Hypothalamus (tissue), 51 donors: ENCODE data around the gene CADM1.

Experiments used
- DNase-seq, 51 donors: peaks; one replicate each; lab custom pipeline; 2025; lab: John Stamatoyannopoulos, UW

CADM1 gene

DNA sequence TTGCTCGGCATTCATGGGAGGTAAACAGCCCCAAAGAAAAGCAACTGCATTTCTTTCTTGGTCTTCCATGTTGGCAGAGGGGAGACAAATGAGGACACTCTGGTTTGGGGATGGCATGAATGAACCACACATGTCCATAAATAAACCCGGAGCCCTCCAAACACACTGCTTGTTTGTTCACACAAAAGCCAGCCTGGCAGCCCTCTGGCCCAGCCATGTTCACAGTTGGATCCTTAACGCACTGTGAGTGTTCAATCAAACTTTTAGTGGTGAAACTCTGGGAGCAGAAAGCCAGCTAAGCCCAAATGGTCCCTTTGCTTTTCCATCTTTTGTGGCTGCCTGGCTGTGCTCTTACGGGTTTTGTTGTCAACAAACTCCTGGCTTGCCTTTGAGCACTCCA is 336.8 kb downstream of the CADM1 start:
- peak in 1 of 51 donors; percentile 50 for DNase-seq

DNA sequence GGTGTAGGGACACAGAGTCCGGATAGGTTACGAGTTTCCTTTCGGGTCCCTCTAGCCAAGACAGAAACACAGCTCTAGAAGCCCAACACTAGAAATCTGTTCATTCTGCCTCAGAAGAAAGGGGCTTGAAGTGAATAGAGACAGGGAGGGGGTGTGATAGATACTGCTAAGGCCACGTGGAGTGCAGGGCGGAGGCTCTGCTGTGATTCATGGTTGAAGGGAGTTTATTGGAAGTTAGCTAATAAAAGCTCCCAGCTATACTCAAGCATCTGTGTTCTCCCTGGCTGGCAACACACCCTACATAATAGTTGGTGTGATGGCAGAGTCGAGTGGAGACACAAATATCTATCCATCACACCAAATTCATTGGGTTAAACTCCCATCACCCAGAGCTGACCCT is 337.4 kb downstream of the CADM1 start:
- DNase-seq, result peak in 2 of 51 donors; percentile 22 to 43

DNA sequence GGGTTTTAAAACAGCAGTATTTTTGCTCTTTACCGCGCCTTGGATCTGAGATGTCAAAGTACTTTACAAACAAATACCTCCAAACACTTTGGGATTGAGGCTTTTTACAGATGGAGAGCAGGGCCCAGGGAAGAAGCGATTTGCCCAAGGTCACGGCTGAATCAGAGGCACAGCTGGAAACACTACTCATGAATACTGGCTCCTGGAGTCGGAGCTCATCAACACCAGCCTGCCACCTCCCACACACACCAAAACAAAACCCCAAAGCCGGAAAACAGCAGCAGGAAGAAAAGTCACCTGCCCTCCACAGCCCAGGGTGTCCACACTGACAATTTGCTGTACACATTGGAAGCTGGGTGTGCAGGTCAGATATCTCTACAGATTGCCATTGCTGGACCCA is 339.4 kb downstream of the CADM1 start:
- DNase-seq, result no peak

DNA sequence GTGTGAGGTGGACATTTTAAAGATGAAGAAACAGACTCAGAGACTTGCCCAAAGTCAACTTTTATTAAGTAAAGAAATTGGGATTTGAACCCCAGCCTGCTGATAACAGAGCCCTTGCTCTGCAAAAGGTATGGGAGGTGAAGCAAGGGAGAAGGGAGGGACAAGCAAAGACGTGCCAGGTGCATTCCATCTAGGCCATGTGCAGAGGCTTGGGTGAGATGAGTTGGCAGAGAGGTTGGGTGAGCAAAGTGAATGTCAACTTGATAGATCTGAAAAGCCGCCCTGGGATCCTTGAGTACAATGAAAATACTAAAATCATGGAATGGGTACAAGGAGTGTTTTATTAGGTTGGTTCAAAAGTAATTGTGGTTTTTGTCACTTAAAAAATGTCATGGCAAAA is 341.3 kb downstream of the CADM1 start:
- no peak for DNase-seq

DNA sequence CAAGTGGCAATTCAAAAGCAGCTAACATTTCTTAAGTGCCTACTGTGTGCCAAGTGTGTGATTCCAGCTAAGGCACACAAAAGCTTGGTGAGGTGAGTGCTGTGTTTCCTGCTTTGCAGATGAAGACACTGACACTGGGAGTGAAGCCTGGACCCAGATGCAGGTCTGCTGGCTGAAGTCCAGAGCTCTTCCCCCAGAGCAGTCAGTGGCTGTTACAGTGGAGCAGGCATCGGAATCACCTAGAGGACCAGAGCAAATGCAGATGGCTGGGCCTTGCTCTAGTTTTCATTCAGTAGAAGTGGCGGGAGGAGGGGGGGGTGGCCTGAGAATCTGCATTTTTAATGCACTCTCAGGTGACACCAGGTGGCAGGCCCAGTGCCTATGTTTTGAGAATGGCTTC is 342.3 kb downstream of the CADM1 start:
- DNase-seq, result no peak

DNA sequence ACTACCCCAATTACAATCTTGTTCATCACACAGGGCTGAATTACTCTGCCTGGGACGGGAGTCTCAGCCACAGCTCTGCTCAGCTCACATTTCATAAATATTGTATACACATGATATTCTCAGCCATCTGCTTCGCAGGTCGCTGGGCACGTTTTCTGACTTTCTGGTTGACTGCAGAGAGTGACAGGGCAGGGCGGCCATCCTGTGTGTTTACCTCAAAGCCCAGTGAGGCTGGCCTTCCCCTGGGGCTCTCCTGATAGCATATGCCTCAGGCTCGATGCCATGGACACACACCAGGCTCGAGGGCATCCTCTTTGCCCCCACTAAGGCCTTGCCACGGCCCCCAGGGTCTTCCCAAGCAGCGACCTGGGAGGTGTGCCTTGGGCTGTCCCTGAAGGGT is 345.0 kb downstream of the CADM1 start:
- DNase-seq, result no peak

DNA sequence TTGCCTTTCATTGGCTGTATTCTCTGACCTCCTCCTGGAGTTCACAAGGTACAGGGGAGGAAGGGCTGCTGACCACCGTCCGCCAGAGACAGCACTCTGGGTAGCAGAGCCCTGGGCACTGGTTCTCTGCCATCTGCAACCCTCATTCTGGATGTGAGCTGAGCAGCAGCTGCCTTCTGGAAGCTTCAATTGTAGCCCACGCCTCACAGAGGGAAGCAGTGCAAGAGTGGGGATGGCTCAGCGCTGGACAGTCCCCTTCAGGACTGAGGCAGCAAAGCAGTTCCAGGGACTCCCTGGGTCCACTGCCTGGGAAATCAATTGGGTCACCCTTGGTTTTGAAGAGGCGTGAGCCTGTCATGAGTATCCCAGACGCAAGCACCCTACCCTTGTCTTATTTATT is 346.2 kb downstream of the CADM1 start:
- no peak for DNase-seq

DNA sequence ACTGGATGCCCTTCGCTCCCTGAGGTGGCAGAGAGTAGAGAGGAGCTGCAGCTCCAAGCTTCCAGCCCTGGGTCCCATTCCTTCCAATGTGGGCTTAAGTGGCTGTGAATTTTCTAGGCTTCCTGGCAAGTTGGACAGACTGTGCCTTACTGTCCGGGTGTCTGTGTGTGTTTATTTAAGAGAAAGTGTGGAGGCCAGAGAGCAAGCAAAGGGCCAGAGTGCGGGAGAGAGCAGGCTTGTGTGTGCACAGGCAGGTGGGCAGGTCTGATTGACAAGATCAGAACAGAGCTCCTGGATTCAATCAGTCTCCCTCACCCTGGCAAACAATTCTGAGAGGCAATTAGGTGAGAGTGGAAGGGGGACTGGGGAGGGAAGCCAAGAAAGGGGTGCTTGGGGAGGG is 347.0 kb downstream of the CADM1 start:
- DNase-seq, result no peak

DNA sequence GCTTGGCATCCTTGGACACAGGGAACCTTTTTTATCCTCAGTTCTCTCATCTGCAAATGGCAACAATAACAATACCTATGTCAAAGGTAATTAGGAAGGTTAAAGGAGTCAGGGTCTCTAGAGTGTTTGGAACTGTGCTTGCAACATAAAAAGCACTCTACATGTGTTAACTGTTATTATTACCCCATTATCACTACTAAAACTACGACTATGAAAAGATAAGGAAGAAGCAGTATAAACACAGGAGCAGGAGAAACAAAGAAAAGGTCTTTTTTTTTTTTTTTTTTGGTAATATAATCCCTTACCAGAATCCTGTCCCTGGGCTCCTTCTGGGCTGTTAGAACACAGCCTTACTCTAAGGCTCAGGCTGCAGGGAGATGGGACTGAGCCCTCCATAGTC is 348.2 kb downstream of the CADM1 start:
- DNase-seq, result no peak

DNA sequence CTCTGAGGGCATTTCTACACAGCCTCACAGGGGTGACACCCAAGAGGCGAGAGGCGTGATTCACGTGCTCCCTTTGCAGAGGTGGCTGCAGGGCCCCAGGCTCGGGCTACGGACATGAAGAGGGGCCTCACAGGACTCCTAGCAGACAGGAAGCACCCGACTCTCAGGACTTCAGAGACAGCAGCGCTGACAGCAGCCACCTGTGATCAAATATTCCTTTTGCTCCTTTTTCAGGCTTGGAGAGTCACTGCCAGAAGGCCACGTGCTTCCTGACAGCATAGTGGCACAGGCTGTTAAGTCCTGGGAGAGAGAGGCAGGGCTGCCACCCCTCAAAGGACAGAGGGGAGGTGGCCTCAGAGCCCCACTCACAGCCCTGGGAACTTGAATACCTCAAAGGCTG is 348.9 kb downstream of the CADM1 start:
- no peak for DNase-seq

DNA sequence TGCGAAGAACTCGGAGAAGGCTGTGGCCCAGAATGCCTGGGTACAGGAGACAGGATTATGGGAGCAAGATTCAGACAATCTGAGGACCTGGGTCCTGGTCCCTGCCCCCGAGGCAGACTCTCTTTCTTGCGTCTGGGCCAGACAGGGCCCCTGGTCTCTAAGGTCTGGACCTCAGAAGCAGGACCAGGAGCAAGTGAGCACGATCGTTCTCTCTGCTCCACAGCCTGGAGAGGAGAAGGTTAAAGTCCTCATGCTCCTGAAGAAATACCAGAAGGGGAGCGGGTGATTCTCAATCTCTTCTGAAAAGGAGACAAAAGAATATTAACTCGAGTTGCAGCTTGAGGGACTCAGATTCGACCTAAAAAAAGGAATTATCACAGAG is 349.9 kb downstream of the CADM1 start:
- no peak for DNase-seq

DNA sequence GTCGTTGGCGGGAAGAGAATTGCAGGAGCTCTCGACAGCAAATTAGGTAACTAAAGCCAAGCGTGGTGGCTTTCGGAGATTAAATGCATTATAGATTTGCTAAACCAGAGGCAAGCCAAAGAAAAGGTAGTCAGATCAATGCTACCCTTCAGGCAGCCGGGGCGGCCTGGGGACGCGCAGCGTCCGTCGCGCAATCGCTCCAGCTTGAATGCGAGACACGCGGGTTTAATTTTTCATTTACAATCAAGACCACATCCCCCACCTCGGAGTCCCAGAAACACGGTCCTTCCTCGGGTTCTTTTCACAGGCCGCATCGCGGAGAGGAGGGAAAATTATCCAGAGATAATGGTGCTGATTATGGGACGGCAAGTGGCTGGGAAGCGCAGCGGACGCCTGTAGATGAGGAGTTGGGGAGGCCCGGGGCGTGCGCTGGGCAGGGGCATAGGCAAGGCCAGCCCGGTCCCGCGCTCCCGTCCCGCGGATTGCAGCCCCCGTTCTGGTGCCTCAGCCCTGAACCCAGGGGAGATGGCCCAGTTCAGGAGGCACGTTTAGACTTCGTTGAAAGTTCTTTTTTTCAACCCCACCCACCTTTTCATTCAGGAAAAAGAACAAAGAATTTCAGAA is 350.4 kb downstream of the CADM1 start:
- no peak for DNase-seq

DNA sequence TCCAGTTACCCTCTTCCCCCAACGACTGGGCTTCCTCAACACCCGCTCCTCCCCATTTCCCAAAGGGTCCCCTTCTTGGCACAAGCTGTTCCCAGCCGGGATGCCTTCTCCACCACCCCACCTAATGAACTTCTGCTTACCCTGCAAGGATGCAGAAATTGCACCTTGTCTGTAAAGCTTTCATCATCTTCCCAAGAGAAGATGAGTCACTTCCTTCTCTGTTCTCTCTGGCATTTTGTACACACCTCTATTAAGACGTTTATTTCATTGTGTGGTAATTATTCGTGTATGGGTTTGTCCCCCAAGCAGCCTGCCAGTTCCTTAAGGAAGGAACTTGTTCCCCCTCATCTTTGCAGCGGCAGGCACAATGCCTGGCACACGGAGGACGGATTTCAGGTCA is 351.1 kb downstream of the CADM1 start:
- DNase-seq, result peak in 1 of 51 donors; percentile 31

DNA sequence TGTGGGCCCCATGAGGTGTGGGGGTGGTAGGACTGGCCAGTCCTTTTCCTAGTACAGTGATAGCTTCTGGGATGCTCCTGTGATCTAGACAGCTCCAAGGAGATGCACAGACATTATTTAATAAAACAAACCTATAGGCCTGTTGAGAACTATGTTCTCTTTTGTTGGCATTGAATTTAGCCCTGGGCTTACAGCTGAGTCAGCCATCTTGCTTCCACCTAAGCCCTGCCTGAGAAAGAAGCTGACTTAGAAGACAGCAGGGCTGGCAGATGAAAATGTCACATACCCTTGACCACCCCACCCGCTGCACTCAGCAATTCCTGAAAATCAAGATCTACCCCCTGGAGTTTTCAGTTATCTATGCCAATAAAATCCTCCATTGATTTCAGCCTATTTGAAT is 353.2 kb downstream of the CADM1 start:
- no peak for DNase-seq

DNA sequence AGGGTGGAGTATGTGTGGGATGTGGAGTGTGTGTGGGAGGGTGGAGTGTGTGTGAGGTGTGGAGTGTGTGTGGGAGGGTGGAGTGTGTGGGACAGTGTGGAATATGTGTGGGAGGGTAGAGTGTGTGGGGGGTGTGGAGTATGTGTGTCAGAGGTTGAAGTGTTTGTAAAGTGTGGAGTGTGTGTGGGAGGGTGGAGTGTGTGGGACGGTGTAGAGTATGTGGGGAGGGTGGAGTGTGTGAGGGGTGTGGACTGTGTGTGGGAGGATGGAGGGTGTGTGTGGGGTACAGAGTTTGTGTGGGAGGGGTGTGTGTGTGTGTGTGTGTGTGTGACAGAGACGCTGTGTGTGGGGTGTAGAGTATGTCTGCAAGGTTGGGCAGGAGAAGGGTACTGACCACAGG is 355.5 kb downstream of the CADM1 start:
- DNase-seq, result no peak

DNA sequence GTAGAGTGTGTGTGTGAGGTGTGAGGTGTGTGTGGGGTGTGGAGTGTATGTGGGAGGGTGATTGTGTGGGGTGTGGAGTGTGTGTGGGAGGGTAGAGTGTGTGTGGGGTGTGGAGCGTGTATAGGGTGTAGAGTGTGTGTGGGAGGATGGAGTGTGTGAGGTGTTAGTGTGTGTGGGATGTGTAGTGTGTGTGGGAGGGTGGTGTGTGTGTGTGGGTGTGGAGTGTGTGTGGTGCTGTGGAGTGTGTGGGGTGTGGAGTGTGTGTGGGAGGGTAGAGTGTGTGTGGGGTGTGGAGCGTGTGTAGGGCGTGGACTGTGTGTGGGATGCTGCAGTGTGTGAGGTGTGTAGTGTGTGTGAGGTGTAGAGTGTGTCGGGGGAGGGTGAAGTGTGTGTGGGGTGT is 356.1 kb downstream of the CADM1 start:
- DNase-seq, result no peak

DNA sequence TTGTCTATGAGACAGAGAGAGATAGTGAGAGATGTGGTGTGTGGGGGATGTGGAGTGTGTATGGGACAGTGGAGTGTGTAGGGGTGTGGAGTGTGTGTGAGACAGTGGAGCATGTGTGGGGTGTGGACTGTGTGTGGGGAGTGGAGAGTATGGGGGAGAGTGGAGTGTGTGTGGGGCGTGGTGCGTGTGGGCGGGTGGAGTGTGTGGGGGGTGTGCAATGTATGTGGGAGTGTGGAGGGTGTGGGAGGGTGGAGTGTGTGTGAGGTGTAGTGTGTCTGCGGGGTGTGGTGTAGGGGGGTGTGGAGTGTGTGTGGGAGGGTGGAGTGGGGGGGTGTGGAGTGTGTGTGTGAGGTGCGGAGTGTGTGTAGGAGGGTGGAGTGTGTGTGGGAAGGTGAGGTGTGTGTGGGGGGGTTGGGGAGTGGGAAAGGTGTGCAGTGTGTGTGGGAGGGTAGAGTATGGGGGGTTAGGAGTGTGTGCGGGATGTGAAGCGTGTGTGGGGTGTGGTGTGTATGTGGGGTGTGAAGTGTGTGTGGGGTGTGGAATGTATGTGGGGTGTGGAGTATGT is 356.9 kb downstream of the CADM1 start:
- no peak for DNase-seq

DNA sequence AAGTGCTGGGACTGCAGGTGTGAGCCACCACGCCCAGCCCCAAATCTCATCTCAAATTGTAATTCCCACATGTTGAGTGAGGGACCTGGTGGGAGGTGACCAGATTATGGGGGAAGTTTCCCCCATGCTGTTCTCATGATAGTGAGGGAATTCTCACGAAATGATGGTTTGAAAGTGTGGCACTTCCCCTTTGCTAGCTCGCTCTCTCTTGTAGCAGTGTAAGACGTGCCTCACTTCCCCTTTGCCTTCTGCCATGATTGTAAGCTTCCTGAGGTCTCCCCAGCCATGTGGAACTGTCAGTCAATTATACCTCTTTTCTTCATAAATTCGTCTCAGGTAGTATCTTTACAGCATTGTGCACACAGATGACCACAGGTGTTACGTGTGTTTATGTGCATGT is 357.8 kb downstream of the CADM1 start:
- no peak for DNase-seq

DNA sequence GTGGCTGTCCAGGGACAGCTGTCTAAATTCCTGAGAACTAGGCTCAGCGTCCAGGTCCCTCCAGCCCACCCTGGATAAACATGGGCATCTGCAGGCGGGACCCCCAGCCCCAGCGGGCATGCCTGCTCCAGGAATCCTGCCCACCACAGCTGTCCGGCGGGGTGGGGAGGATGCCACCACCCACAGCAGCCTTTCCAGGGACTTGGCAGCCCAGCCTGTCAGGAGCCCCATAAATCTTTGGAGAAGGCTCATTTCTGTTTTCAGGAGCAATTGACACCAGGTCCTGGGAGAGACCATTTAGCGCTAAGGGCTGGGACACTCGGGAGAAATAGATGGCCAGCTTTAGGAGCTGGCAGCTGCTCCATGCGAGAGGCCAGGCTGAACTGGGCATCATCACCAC is 358.9 kb downstream of the CADM1 start:
- DNase-seq, result no peak

DNA sequence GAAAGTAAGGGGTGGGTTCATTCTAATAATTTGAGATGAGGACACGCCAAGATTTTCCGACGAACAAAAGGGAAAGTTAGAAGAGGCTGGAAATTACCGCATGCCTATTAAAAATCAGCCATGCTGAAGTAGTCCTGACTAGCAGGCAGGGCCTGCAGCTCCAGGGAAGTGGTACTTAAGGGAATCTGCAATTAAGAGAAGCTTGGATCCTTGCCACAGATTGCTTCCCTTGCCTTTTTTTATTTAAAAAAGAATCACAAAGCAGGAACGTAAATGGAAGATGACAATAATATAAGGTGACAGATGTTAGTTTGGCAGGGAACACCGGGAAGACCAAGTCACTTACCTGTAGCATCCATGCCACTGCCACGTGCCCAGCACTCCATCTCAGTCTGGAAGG is 359.3 kb downstream of the CADM1 start:
- no peak for DNase-seq

DNA sequence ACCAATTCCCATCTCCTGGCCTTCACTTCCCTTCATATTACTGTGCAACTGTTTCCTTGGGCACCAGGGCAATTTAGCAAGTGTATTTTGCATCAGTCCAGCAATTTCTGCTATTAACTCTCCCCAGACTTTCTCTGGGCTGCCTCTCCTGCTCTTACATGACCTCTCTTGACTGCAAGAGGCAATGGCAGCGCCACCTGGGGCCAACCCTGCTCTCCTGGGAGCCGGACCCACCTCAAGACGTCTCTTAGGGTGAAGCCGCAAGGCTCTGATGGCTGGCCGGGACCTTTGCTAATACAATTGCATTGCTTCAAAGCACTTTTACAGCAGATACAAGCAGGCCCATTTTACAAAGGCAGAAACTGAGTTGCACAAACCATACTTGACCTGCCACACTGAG is 360.2 kb downstream of the CADM1 start:
- DNase-seq, result no peak

DNA sequence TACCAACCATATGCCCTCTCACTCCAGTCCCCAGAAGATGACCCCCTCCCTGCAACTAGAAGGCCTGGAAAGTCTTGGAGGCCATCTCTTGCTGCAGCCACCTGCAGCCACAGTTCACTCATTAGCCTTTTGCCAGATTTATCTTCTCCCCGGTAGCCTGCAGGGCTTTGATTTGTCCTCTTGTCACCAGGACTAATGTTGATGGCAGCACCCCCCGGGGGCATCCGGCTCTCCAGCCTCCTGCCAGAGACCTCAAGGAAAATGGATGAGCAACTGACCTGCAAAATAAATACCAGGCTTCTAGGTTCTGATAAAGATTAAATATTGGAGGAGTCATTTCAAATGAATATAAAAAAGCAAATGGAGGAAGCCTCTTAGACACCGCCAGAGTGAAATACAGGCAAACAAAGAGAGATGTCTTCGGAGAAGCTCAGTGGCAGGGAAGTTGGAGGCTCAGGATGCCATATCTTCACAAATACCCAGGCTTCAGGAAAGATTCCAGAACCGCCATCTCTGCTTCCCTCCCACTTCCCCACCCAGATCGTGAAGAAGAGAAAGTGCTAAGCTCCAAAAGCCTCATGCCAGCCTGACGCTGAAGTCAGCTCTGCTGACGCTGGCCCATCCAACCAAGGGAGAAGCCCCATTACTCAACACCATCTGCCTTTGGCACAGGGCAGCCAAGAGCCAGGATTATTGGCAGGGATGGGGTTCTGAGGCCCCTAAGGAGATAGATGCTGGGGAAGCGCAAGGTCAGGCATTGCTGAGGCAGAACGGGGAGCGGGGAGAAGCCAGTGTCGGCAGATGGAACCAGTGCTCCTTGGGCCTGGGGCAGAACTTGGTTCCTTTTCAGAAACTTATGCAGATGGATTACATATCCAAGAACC is 362.7 kb downstream of the CADM1 start:
- no peak for DNase-seq
